GM18867 (cell line): ENCODE data around the gene PRR29.
"Not testable (repeated sequence)": the region's sequence is repeated elsewhere in the genome, so short reads cannot be mapped to it uniquely, and the experiment has no call there.

Source experiments
- ATAC-seq: cut with Tn5 transposase; IDR thresholded peaks from one replicate; pipeline ENCODE4 v1.9.1; 2021; ENCODE audit warnings: mild to moderate bottlenecking, moderate library complexity; ENCODE audit not compliant: unreplicated experiment

The PRR29 gene

GRCh38 chr17:63973930-63974593, 24.1 kb upstream of the PRR29 start:
- ATAC-seq, result no peak

GRCh38 chr17:63974594-63975192, 23.5 kb upstream of the PRR29 start:
- no peak for ATAC-seq

GRCh38 chr17:63975541-63976092, 22.5 kb upstream of the PRR29 start:
- no peak for ATAC-seq

- ATAC-seq, result no peak
Observed at GRCh38 chr17:63976702-63977101, 21.4 kb upstream of the PRR29 start.

- ATAC-seq, result no peak
Observed at GRCh38 chr17:63978272-63979200, 19.6 kb upstream of the PRR29 start.

- ATAC-seq, result not testable (repeated sequence)
Observed at GRCh38 chr17:63982641-63983040, 15.5 kb upstream of the PRR29 start.

- no peak for ATAC-seq
Observed at GRCh38 chr17:63983320-63983719, 14.8 kb upstream of the PRR29 start.

- no peak for ATAC-seq
Observed at GRCh38 chr17:63984236-63984635, 13.9 kb upstream of the PRR29 start.

- ATAC-seq, result no peak
Observed at GRCh38 chr17:63984651-63985386, 13.3 kb upstream of the PRR29 start.

GRCh38 chr17:63985387-63986140, 12.6 kb upstream of the PRR29 start:
- no peak for ATAC-seq

- ATAC-seq, result no peak
Observed at GRCh38 chr17:63986821-63987220, 11.3 kb upstream of the PRR29 start.

GRCh38 chr17:63987221-63988126, 10.7 kb upstream of the PRR29 start:
- ATAC-seq, result no peak

GRCh38 chr17:63988127-63988478, 10.0 kb upstream of the PRR29 start:
- ATAC-seq, result no peak

- ATAC-seq, result no peak
Observed at GRCh38 chr17:63988741-63989621, 9.2 kb upstream of the PRR29 start.

GRCh38 chr17:63989622-63990345, 8.4 kb upstream of the PRR29 start:
- ATAC-seq, result no peak

- ATAC-seq, result no peak
Observed at GRCh38 chr17:63991611-63992010, 6.5 kb upstream of the PRR29 start.

GRCh38 chr17:63993368-63993985, 4.7 kb upstream of the PRR29 start:
- no peak for ATAC-seq
